ENCODE data around the gene ST3GAL5.

ST3GAL5 gene

DNA sequence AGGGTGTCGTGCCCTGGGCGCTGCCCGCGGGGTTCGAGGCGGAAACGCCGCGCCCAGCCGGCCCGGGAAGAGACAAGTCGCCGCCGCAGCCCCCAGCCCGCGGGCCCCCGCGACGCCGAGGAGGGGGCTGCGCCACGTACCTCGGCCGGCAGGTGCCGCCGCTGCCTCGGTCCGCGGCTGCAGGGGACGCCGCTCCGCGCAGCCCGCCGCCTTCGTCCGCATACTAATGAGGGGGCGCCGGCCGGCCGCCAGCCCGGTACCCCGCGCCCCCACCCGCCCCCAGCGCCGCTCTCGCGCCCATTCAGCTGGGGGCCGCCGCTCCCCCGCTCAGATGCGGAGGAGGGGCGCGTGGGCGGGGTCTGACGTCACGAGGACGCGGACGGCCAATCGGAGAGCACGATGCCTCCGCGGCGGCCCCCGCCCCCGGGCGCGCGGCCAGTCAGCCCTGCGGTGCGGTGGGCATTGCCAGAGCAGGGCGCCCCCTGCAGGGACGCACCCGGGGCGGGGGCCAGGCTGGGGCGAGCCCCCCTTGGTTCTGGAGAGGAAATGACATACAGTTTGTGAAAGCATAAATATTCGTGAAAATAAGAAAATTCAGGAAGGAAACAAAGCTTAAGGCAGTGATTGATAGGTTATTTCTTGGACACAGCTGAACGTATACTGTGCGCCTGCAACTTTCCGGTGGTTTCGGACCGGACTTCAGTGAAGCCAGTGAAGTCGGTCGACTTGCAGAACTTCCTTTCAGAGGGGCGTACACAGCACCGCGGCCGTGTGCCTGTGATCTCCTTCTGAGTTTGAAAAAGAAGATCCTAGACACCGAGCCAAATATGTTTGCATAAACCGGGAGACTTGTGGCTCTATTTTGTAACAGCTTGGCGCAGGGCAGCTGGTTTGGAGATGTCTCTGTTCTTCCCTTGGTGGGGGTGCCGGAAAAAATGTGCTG lies at the start of gene ST3GAL5:
TSS of gene ST3GAL5 (minus strand) at position 307 of the 943 bp plus-strand sequence. CDS start at position 222, 85 bp downstream.
- Histone ChIP-seq H3K4me3 (ENCODE audit: insufficient read length, low read depth) (peak within 1 kb of the TSS; percentile 59), H3K36me3 (ENCODE audit: insufficient read depth, insufficient read length, low read length) (no peaks in the 10 kb centered on the region), H3K9ac (ENCODE audit: insufficient read length, low read depth) (peak within 1 kb of the TSS; percentile 83), H3K9me3 (ENCODE audit: insufficient read depth, low read length) (no peaks in the 10 kb centered on the region), H3K27me3 (ENCODE audit: insufficient read depth, insufficient read length) (peaks cover 35% of the 10 kb centered on the region), H3K4me1 (ENCODE audit: insufficient read depth, insufficient read length) (peaks cover 3% of the 10 kb centered on the region)
- peak; percentile 68 for DNase-seq (ENCODE audit: low read depth, low spot score)
- TF ChIP-seq SUZ12 (IDR thresholded peaks at IDR 0.05; ENCODE audit: extremely low read depth, insufficient read depth, insufficient read length), result no peak
- TF ChIP-seq ZNF274 (IDR thresholded peaks at IDR 0.05; ENCODE audit: low read depth, low read length), result no peak
- TF ChIP-seq YY1 (IDR thresholded peaks at IDR 0.05; ENCODE audit: insufficient read depth, insufficient read length), result no peak

DNA sequence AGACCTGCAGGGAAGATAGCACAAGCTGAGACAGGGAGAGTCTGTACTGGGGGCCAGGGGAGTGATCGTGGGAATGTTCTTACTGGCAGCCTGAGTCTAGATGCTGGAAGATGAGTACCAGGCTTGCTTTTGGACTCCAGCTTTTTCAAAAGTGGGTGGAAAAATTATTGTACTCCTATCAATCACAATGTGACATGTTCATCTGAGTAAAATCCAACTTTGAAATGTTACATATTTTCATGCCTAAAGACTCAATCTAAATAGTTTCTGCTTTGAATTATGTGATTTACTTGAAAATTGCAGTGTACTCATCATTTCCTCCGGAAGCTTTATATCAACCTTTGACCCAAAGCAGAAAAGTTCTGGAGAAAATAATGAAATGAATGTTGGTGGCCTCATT lies 49.7 kb upstream of the ST3GAL5 start:
- TF ChIP-seq ZNF274 (IDR thresholded peaks at IDR 0.05; ENCODE audit: low read depth, low read length) (no peak), YY1 (IDR thresholded peaks at IDR 0.05; ENCODE audit: insufficient read depth, insufficient read length) (no peak), SUZ12 (IDR thresholded peaks at IDR 0.05; ENCODE audit: extremely low read depth, insufficient read depth, insufficient read length) (no peak)
- no peaks in the 10 kb centered on the region for H3K36me3 ChIP-seq (ENCODE audit: insufficient read depth, insufficient read length, low read length)
- no peak for DNase-seq (ENCODE audit: low read depth, low spot score)
- H3K4me1 ChIP-seq (ENCODE audit: insufficient read depth, insufficient read length), result no peaks in the 10 kb centered on the region
- no peaks in the 10 kb centered on the region for H3K27me3 ChIP-seq (ENCODE audit: insufficient read depth, insufficient read length)
- no peak overlapping the region for H3K4me3 ChIP-seq (ENCODE audit: insufficient read length, low read depth)
- no peak overlapping the region for H3K9ac ChIP-seq (ENCODE audit: insufficient read length, low read depth)
- H3K9me3 ChIP-seq (ENCODE audit: insufficient read depth, low read length), result peaks cover 24% of the 10 kb centered on the region

DNA sequence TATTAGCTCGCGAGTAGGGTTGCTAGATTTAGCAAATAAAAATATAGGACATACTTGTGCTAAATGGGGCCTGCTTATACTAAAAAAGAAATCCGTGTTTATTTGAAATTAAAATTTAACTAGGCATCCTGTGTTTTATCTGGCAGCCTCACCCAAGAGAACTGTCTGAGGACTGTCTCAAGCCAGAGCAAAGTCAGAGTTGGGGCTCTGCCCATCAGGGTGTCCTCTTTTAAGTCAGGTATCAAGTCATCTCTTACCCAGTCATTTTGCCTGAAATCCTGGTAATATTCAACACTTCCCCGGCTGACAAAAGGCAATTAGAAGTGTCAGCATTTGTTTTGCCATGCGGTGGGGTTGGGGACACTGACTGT lies 48.3 kb upstream of the ST3GAL5 start:
- H3K9me3 ChIP-seq (ENCODE audit: insufficient read depth, low read length), result peaks cover 12% of the 10 kb centered on the region
- H3K27me3 ChIP-seq (ENCODE audit: insufficient read depth, insufficient read length), result no peaks in the 10 kb centered on the region
- DNase-seq (ENCODE audit: low read depth, low spot score), result no peak
- H3K9ac ChIP-seq (ENCODE audit: insufficient read length, low read depth), result no peak overlapping the region
- no peak overlapping the region for H3K4me3 ChIP-seq (ENCODE audit: insufficient read length, low read depth)
- no peaks in the 10 kb centered on the region for H3K36me3 ChIP-seq (ENCODE audit: insufficient read depth, insufficient read length, low read length)
- no peaks in the 10 kb centered on the region for H3K4me1 ChIP-seq (ENCODE audit: insufficient read depth, insufficient read length)
- TF ChIP-seq SUZ12 (IDR thresholded peaks at IDR 0.05; ENCODE audit: extremely low read depth, insufficient read depth, insufficient read length) (no peak), ZNF274 (IDR thresholded peaks at IDR 0.05; ENCODE audit: low read depth, low read length) (no peak), YY1 (IDR thresholded peaks at IDR 0.05; ENCODE audit: insufficient read depth, insufficient read length) (no peak)

DNA sequence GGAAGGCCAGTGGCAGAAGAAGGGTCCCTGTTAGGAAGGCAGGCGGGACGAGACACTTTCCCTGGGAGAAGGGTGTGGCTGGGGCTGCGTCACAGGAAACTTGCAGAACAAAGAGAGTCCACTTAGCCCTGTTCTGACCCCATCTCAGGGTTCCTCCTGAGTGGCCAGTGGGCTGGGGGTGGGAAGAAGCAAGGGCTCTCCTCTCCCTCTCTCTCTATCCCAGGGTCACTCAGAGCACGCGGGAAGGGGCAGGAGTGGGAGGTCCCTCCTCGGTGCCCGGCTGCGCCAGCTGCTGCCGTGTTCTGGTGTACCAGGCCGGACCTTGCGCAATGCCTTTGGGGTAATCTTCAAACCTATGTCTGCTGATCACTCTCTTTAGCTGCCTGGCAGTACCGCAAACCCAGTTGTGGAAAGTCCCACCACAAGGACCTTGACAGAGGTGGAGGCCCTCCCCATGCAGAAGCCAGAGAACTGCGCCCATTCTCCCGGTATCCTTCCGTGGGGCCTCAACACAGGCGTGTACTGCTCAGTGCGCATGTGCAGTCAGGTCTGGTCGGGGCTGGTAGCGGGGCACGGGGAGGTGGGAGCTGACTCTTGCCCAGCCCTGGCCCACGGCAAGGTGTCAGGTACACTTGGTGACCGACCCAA lies 47.8 kb upstream of the ST3GAL5 start:
- TF ChIP-seq SUZ12 (IDR thresholded peaks at IDR 0.05; ENCODE audit: extremely low read depth, insufficient read depth, insufficient read length) (no peak), YY1 (IDR thresholded peaks at IDR 0.05; ENCODE audit: insufficient read depth, insufficient read length) (no peak), ZNF274 (IDR thresholded peaks at IDR 0.05; ENCODE audit: low read depth, low read length) (no peak)
- H3K4me1 ChIP-seq (ENCODE audit: insufficient read depth, insufficient read length), result no peaks in the 10 kb centered on the region
- no peak for DNase-seq (ENCODE audit: low read depth, low spot score)

DNA sequence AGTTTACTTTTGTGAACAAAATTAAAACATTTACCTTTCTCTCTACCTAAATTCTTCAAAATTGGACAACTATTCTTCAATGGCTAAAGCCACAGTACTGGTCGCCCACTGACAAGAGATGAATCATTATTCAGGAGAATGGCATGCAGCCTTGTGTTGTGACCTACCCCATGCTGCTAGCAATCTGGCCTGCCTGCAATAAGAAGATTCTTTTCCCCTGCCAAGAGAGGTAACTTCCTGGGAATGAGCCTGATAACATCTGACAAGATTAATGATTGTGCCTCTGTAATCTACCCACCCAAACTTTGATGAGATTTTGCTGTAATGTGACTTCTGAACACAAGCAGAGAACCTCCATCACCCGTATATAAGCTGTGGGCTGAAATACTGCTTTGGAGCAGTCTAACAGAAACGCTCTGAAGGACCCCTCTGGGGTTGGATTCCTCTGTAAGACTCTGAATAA lies 47.0 kb upstream of the ST3GAL5 start:
- H3K36me3 ChIP-seq (ENCODE audit: insufficient read depth, insufficient read length, low read length), result no peaks in the 10 kb centered on the region
- no peaks in the 10 kb centered on the region for H3K9me3 ChIP-seq (ENCODE audit: insufficient read depth, low read length)
- H3K27me3 ChIP-seq (ENCODE audit: insufficient read depth, insufficient read length), result no peaks in the 10 kb centered on the region
- H3K9ac ChIP-seq (ENCODE audit: insufficient read length, low read depth), result no peak overlapping the region
- no peak overlapping the region for H3K4me3 ChIP-seq (ENCODE audit: insufficient read length, low read depth)
- peak; percentile 70 for DNase-seq (ENCODE audit: low read depth, low spot score)
- no peak for TF ChIP-seq ZNF274 (IDR thresholded peaks at IDR 0.05; ENCODE audit: low read depth, low read length)
- TF ChIP-seq YY1 (IDR thresholded peaks at IDR 0.05; ENCODE audit: insufficient read depth, insufficient read length), result no peak
- TF ChIP-seq SUZ12 (IDR thresholded peaks at IDR 0.05; ENCODE audit: extremely low read depth, insufficient read depth, insufficient read length), result no peak
- no peaks in the 10 kb centered on the region for H3K4me1 ChIP-seq (ENCODE audit: insufficient read depth, insufficient read length)

More for the DNA sequence above, 47.8 kb upstream of the ST3GAL5 start:
- Histone ChIP-seq H3K9ac (ENCODE audit: insufficient read length, low read depth) (no peak overlapping the region), H3K36me3 (ENCODE audit: insufficient read depth, insufficient read length, low read length) (no peaks in the 10 kb centered on the region), H3K9me3 (ENCODE audit: insufficient read depth, low read length) (peaks cover 7% of the 10 kb centered on the region), H3K27me3 (ENCODE audit: insufficient read depth, insufficient read length) (no peaks in the 10 kb centered on the region), H3K4me3 (ENCODE audit: insufficient read length, low read depth) (no peak overlapping the region)

DNA sequence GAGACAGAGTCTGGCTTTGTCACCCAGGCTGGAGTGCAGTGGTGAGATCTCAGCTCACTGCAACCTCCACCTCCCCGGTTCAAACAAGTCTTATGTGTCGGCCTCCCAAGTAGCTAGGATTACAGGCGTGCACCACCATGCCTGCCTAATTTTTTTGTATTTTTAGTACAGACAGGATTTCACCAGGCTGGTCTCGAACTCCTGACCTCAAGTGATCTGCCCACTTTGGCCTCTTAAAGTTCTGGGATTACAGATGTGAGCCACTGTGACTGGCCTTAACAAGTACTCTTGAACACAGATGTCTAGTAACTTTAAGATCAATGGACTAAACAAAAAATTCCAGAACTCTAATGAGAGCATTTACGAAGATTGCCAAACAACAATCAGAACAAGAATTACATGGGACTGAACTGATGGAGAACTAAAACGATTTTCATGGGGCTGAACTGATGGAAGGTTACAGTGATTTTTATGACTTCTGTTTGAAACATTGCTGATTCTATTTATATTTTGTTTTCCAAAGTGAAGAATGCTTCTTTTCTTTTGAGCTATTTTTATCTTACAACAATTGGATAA lies 46.5 kb upstream of the ST3GAL5 start:
- no peaks in the 10 kb centered on the region for H3K4me1 ChIP-seq (ENCODE audit: insufficient read depth, insufficient read length)
- DNase-seq (ENCODE audit: low read depth, low spot score), result no peak
- no peak overlapping the region for H3K4me3 ChIP-seq (ENCODE audit: insufficient read length, low read depth)
- TF ChIP-seq SUZ12 (IDR thresholded peaks at IDR 0.05; ENCODE audit: extremely low read depth, insufficient read depth, insufficient read length) (no peak), ZNF274 (IDR thresholded peaks at IDR 0.05; ENCODE audit: low read depth, low read length) (no peak), YY1 (IDR thresholded peaks at IDR 0.05; ENCODE audit: insufficient read depth, insufficient read length) (no peak)
- no peaks in the 10 kb centered on the region for H3K36me3 ChIP-seq (ENCODE audit: insufficient read depth, insufficient read length, low read length)
- H3K27me3 ChIP-seq (ENCODE audit: insufficient read depth, insufficient read length), result no peaks in the 10 kb centered on the region
- H3K9me3 ChIP-seq (ENCODE audit: insufficient read depth, low read length), result no peaks in the 10 kb centered on the region
- no peak overlapping the region for H3K9ac ChIP-seq (ENCODE audit: insufficient read length, low read depth)
